Hepatocyte (in vitro differentiated cells): ENCODE measurements around the gene SCP2. TPM values are rescaled to one million over a fixed set of nuclear protein-coding genes. Genes with fewer than 3 reads are reported as not detected.

Source experiments
- DNase-seq: peaks from one replicate; pipeline ENCODE4 v3.0.0-alpha.2; 2016; ENCODE audit warnings: low spot score
- H2AFZ ChIP-seq: fragments of 200-600 bp; sonication (generic); 2 replicates; pipeline ENCODE4 v1.6.0; 2016; ENCODE audit warnings: antibody characterized with exemption, mild to moderate bottlenecking
- H3K27ac ChIP-seq: fragments of 200-600 bp; sonication (generic); 2 replicates; pipeline ENCODE4 v1.5.1; 2016; ENCODE audit warnings: mild to moderate bottlenecking
- H3K27me3 ChIP-seq: fragments of 200-600 bp; sonication (generic); 2 replicates; pipeline ENCODE4 v1.6.1; 2016
- H3K36me3 ChIP-seq: fragments of 200-600 bp; sonication (generic); replicated peaks from 2 replicates; pipeline ENCODE4 v1.5.1; 2016; ENCODE audit warnings: low read depth; ENCODE audit not compliant: insufficient read depth
- H3K4me1 ChIP-seq: fragments of 200-600 bp; sonication (generic); 2 replicates; pipeline ENCODE4 v1.5.1; 2016; ENCODE audit warnings: mild to moderate bottlenecking, moderate library complexity; ENCODE audit not compliant: insufficient read depth
- H3K4me2 ChIP-seq: fragments of 200-600 bp; sonication (generic); 2 replicates; pipeline ENCODE4 v1.6.0; 2016
- H3K4me3 ChIP-seq: fragments of 200-600 bp; sonication (generic); 2 replicates; pipeline ENCODE4 v1.5.1; 2016; ENCODE audit warnings: mild to moderate bottlenecking
- H3K79me2 ChIP-seq: fragments of 200-600 bp; sonication (generic); 2 replicates; pipeline ENCODE4 v1.6.0; 2017; ENCODE audit warnings: mild to moderate bottlenecking
- H3K9me2 ChIP-seq: fragments of 200-600 bp; sonication (generic); replicated peaks from 2 replicates; pipeline ENCODE4 v1.6.0; 2017; ENCODE audit warnings: mild to moderate bottlenecking; ENCODE audit not compliant: insufficient read depth
- H3K9me3 ChIP-seq: fragments of 200-600 bp; sonication (generic); 2 replicates; pipeline ENCODE4 v1.5.1; 2016; ENCODE audit warnings: low read depth, mild to moderate bottlenecking
- H4K20me1 ChIP-seq: fragments of 200-600 bp; sonication (generic); 2 replicates; pipeline ENCODE4 v1.6.0; 2016; ENCODE audit warnings: mild to moderate bottlenecking; ENCODE audit not compliant: insufficient read depth, poor library complexity, severe bottlenecking
- CTCF ChIP-seq: fragments of 200-600 bp; sonication (generic); IDR thresholded peaks from 2 replicates; pipeline ENCODE4 v1.5.1; 2016; ENCODE audit warnings: antibody characterized with exemption, mild to moderate bottlenecking; ENCODE audit not compliant: poor library complexity
- EZH2 ChIP-seq: fragments of 200-600 bp; sonication (generic); IDR thresholded peaks from 2 replicates; pipeline ENCODE4 v1.6.1; 2016; ENCODE audit warnings: antibody characterized with exemption, mild to moderate bottlenecking, borderline replicate concordance
- EZH2phosphoT487 ChIP-seq: fragments of 200-600 bp; sonication (generic); IDR thresholded peaks from one replicate; pipeline ENCODE4 v1.6.1; 2018; ENCODE audit warnings: antibody characterized with exemption, mild to moderate bottlenecking, low read depth, moderate library complexity; ENCODE audit not compliant: unreplicated experiment, severe bottlenecking
- WGBS: methylation state at CpG from one replicate; pipeline ENCODE4 v1.1.6; 2016; ENCODE audit warnings: low lambda C conversion rate; ENCODE audit errors: missing lambda C conversion rate; 5-methylcytosine and 5-hydroxymethylcytosine counted together
- polyA plus RNA-seq: library from polyadenylated mRNA; unstranded; fragments of >200 nt; fragmentation: Nextera tagmentation; extraction: Ambion mirVana; gene quantifications from 2 replicates; pipeline ENCODE4 v1.2.1, GENCODE V29; 2016
- total RNA-seq: library from RNA; depleted of rRNA; stranded (reverse); fragments of >200 nt; gene quantifications from 2 replicates; pipeline ENCODE4 v1.2.3, GENCODE V29; 2014

Gene SCP2
- total and polyA plus RNA-seq, 2 experiments from 2014 or later = 201 to 310 TPM

- H3K9me2 ChIP-seq = no peaks in the 10 kb centered on the region
- H3K79me2 ChIP-seq = peaks cover 4% of the 10 kb centered on the region
- H4K20me1 ChIP-seq = no peaks in the 10 kb centered on the region
- TF ChIP-seq CTCF (no peak), EZH2phosphoT487 (no peak), EZH2 (no peak)
- no peak overlapping the region for H3K27ac ChIP-seq
- no peaks in the 10 kb centered on the region for H3K36me3 ChIP-seq
- H3K27me3 ChIP-seq = no peaks in the 10 kb centered on the region
- H2AFZ ChIP-seq = no peak overlapping the region
- no peak for DNase-seq
- no peak overlapping the region for H3K4me2 ChIP-seq
- WGBS = 78% methylated on average over 2 of the region's 2 CpGs
- H3K4me1 ChIP-seq = no peaks in the 10 kb centered on the region
- no peak overlapping the region for H3K4me3 ChIP-seq
- no peaks in the 10 kb centered on the region for H3K9me3 ChIP-seq
Observed at GRCh38 chr1:52915211-52915854, 11.7 kb upstream of the SCP2 start.

- WGBS = 88% methylated on average over 7 of the region's 7 CpGs
- Histone ChIP-seq H3K36me3 (no peaks in the 10 kb centered on the region), H3K9me2 (no peaks in the 10 kb centered on the region), H3K4me1 (no peaks in the 10 kb centered on the region), H3K27ac (no peak overlapping the region), H3K4me3 (no peak overlapping the region), H3K4me2 (no peak overlapping the region), H3K27me3 (no peaks in the 10 kb centered on the region), H3K9me3 (no peaks in the 10 kb centered on the region), H3K79me2 (peaks cover 6% of the 10 kb centered on the region), H2AFZ (no peak overlapping the region), H4K20me1 (no peaks in the 10 kb centered on the region)
- TF ChIP-seq EZH2 (no peak), EZH2phosphoT487 (no peak), CTCF (no peak)
- DNase-seq = no peak
Observed at GRCh38 chr1:52915855-52916220, 11.2 kb upstream of the SCP2 start.

- Histone ChIP-seq H3K79me2 (peaks cover 9% of the 10 kb centered on the region), H3K4me3 (no peak overlapping the region), H3K9me3 (no peaks in the 10 kb centered on the region), H3K4me2 (no peak overlapping the region), H3K9me2 (no peaks in the 10 kb centered on the region), H3K27me3 (no peaks in the 10 kb centered on the region), H3K4me1 (no peaks in the 10 kb centered on the region), H3K36me3 (no peaks in the 10 kb centered on the region), H4K20me1 (no peaks in the 10 kb centered on the region), H2AFZ (no peak overlapping the region), H3K27ac (no peak overlapping the region)
- WGBS = 86% methylated on average over 10 of the region's 10 CpGs
- DNase-seq = no peak
- TF ChIP-seq EZH2phosphoT487 (no peak), EZH2 (no peak), CTCF (no peak)
Observed at GRCh38 chr1:52916241-52916975, 10.7 kb upstream of the SCP2 start.
